ENCODE measurements around the gene SVIL. TPM values are rescaled to one million over a fixed set of nuclear protein-coding genes. Genes with fewer than 3 reads are reported as not detected.
"Not testable (repeated sequence)": the region's sequence is repeated elsewhere in the genome, so short reads cannot be mapped to it uniquely, and the experiment has no call there.

The SVIL gene
- total RNA-seq, 2 donors from 2014 or later, result 6.8 to 18.8 TPM

DNA sequence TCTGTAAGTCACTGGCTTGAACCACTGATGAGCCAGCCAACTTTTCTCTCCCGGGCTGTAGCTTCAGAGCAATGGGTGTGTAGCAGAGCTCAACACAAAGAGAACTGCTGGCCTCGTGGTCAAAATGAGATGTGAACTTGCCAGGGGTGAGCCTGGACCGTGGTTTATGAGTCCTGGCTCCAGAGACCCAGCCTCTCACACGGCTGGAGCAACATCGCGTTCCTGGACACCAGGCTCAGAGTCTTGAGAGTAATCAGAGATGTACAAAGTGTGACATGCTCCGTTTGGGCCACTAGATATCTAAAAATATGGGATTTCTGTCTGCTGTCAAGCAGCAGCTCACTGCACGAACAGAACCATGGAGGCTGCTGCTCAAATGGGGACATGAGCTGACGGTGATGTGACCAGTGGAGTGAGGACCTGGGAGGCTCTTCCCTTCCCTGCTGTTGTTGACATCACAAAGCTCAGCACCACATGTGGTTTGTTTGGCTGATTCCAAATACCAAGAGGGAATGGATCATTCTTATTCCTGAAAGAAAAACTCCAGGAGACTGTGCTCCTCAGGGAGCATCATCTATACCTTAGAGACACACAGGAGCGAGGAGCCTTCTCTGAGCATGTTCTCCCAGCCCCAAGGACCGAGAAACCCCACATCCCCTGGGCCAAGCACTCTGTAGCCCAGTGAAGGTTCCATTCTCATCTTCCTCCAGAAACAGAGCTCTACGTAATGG lies 9.2 kb upstream of the SVIL start:
- Mint-ChIP-seq H3K4me3 (no peak overlapping the region), H3K9me3 (no peaks in the 10 kb centered on the region), H3K4me1 (ENCODE audit: low read depth in 2 of 2) (peaks cover 39 to 45% of the 10 kb centered on the region in 2 donors), H3K27ac (no peak overlapping the region), H3K36me3 (no peaks in the 10 kb centered on the region), H3K27me3 (peaks cover 0 to 6% of the 10 kb centered on the region in 2 donors)
- ATAC-seq, result no peak
- DNase-seq (ENCODE audit: low spot score), result no peak

DNA sequence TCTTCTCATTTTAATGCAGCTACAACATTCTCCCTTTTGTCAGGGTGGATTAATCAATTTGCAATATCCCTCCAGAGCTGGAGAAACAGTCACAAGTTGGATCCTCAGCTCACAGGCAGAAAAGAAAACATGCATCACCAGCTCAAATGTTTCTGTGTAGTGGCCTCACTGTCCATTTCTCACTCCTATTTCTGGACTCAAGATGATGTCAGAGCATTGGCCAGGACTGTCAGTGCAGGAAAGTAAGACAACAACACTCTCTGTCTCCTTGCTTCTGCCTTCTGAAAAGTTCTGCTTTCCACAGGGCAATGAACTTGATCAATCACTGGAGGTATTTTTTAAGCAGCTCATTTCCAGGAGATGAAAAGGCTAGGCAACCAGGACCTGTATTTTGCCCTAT lies 8.2 kb upstream of the SVIL start:
- H3K9me3 Mint-ChIP-seq, result no peaks in the 10 kb centered on the region
- DNase-seq (ENCODE audit: low spot score) (no peak), ATAC-seq (no peak)
- H3K27me3 Mint-ChIP-seq, result peaks cover 0 to 2% of the 10 kb centered on the region in 2 donors
- H3K27ac Mint-ChIP-seq, result no peak overlapping the region
- peaks cover 30 to 39% of the 10 kb centered on the region in 2 donors for H3K4me1 Mint-ChIP-seq (ENCODE audit: low read depth in 2 of 2)
- H3K4me3 Mint-ChIP-seq, result no peak overlapping the region
- H3K36me3 Mint-ChIP-seq, result no peaks in the 10 kb centered on the region

DNA sequence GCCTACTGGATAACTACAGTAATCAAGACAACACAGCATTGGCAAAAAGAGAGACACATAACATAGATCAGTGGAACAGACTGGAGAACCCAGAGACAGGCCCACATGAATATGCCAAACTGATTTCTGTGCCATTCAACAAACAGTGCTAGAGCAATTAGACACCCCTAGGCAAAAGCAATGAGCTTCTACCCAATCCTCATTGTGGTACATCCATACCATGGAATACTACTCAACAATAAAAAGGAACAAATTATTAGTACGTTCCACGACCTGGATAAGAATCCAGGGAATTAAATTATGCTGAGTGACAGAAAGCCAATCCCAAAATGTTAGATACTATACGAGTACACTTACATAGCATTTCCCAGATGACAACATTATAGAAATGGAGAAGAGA lies 2.8 kb upstream of the SVIL start:
- DNase-seq (ENCODE audit: low spot score) (no peak), ATAC-seq (no peak)
- no peaks in the 10 kb centered on the region for H3K9me3 Mint-ChIP-seq
- H3K4me1 Mint-ChIP-seq (ENCODE audit: low read depth in 2 of 2), result peaks cover 45 to 47% of the 10 kb centered on the region in 2 donors
- H3K27me3 Mint-ChIP-seq, result no peaks in the 10 kb centered on the region
- H3K27ac Mint-ChIP-seq, result no peak overlapping the region
- no peaks in the 10 kb centered on the region for H3K36me3 Mint-ChIP-seq
- no peak overlapping the region for H3K4me3 Mint-ChIP-seq

GRCh38 chr10:29636178-29636577 lies 1.4 kb upstream of the SVIL start:
- Mint-ChIP-seq H3K27ac (peak overlapping the region; percentile 35 to 49), H3K4me1 (ENCODE audit: low read depth in 2 of 2) (peaks cover 48 to 49% of the 10 kb centered on the region in 2 donors), H3K9me3 (no peaks in the 10 kb centered on the region), H3K4me3 (peak overlapping the region; percentile 61), H3K27me3 (no peaks in the 10 kb centered on the region), H3K36me3 (no peaks in the 10 kb centered on the region)
- DNase-seq (ENCODE audit: low spot score) (no peak), ATAC-seq (peak in 1 of 2 donors; percentile 47)

- H3K4me3 Mint-ChIP-seq, result peak overlapping the region; percentile 61
- ATAC-seq, result peak in 1 of 2 donors; percentile 37
- peaks cover 0 to 3% of the 10 kb centered on the region in 2 donors for H3K27me3 Mint-ChIP-seq
- H3K4me1 Mint-ChIP-seq (ENCODE audit: low read depth in 2 of 2), result peaks cover 53% of the 10 kb centered on the region in 2 donors
- H3K36me3 Mint-ChIP-seq, result no peaks in the 10 kb centered on the region
- no peaks in the 10 kb centered on the region for H3K9me3 Mint-ChIP-seq
- peak overlapping the region; percentile 35 to 49 for H3K27ac Mint-ChIP-seq
- no peak for DNase-seq (ENCODE audit: low spot score)
Observed at GRCh38 chr10:29635711-29636144, 957 bp upstream of the SVIL start.

DNA sequence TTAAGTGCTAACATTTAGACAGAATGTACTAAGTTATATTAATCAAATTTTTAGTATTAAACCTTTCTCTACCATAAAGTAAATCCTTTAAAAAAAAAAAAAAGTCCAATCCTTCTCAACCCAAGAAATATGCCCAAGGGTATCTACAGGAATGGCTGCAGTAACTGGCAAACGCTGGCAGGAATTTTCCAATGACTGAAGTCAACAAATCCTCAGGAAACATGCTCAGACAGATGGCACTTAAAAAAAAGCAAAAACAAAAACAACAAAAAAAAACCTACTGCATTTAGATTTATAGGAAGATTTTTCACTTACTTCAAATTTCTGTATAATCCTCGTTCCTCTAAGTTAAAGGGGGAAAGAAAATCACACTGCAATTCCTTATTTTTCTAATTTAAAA lies 666 bp downstream of the SVIL start:
- H3K36me3 Mint-ChIP-seq, result no peaks in the 10 kb centered on the region
- ATAC-seq, result no peak
- peaks cover 0 to 3% of the 10 kb centered on the region in 2 donors for H3K27me3 Mint-ChIP-seq
- no peak for DNase-seq (ENCODE audit: low spot score)
- H3K9me3 Mint-ChIP-seq, result no peaks in the 10 kb centered on the region
- H3K4me3 Mint-ChIP-seq, result peak overlapping the region; percentile 82
- peaks cover 48 to 51% of the 10 kb centered on the region in 2 donors for H3K4me1 Mint-ChIP-seq (ENCODE audit: low read depth in 2 of 2)
- peak overlapping the region; percentile 68 to 82 for H3K27ac Mint-ChIP-seq

- no peak for DNase-seq (ENCODE audit: low spot score)
- Mint-ChIP-seq H3K4me1 (ENCODE audit: low read depth in 2 of 2) (peaks cover 43 to 44% of the 10 kb centered on the region in 2 donors), H3K27ac (peak overlapping the region in 1 of 2 donors; percentile 72), H3K4me3 (peak overlapping the region; percentile 13), H3K36me3 (no peaks in the 10 kb centered on the region), H3K27me3 (peaks cover 0 to 6% of the 10 kb centered on the region in 2 donors), H3K9me3 (no peaks in the 10 kb centered on the region)
- ATAC-seq, result no peak
Observed at GRCh38 chr10:29631049-29631339, 3.8 kb downstream of the SVIL start.

- ATAC-seq, result no peak
Observed at GRCh38 chr10:29630205-29631048, 4.3 kb downstream of the SVIL start.

GRCh38 chr10:29628912-29629526 lies 5.8 kb downstream of the SVIL start:
- no peak overlapping the region for H3K4me3 Mint-ChIP-seq
- ATAC-seq (no peak), DNase-seq (ENCODE audit: low spot score) (no peak)
- H3K27ac Mint-ChIP-seq, result no peak overlapping the region
- no peaks in the 10 kb centered on the region for H3K9me3 Mint-ChIP-seq
- H3K36me3 Mint-ChIP-seq, result no peaks in the 10 kb centered on the region
- peaks cover 26 to 28% of the 10 kb centered on the region in 2 donors for H3K4me1 Mint-ChIP-seq (ENCODE audit: low read depth in 2 of 2)
- H3K27me3 Mint-ChIP-seq, result peaks cover 0 to 6% of the 10 kb centered on the region in 2 donors

More at GRCh38 chr10:29630205-29631048, 4.3 kb downstream of the SVIL start:
- peaks cover 37 to 38% of the 10 kb centered on the region in 2 donors for H3K4me1 Mint-ChIP-seq (ENCODE audit: low read depth in 2 of 2)
- peak overlapping the region in 1 of 2 donors; percentile 72 for H3K27ac Mint-ChIP-seq
- H3K36me3 Mint-ChIP-seq, result no peaks in the 10 kb centered on the region
- H3K4me3 Mint-ChIP-seq, result peak overlapping the region; percentile 13
- H3K27me3 Mint-ChIP-seq, result peaks cover 0 to 6% of the 10 kb centered on the region in 2 donors
- H3K9me3 Mint-ChIP-seq, result no peaks in the 10 kb centered on the region
- DNase-seq (ENCODE audit: low spot score), result no peak

DNA sequence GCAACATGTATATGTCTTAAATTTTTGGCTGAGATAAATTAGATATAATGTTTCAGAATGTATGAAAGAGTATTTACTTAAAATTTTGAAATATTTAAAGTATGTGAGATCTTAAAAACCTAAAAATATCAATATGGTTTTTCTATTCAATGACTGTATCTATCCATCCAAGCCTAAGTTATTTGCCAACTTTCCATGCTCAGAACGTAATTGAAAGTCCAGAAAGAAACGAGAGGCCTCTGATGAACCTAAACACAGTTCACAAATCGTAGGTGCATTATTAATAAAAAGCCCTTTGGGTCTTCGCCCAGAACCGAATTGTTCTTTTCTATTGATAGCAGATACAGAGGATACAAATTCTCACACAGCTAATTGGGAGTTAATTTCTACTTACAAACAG lies 6.5 kb downstream of the SVIL start:
- DNase-seq (ENCODE audit: low spot score) (no peak), ATAC-seq (no peak)
- no peaks in the 10 kb centered on the region for H3K36me3 Mint-ChIP-seq
- no peaks in the 10 kb centered on the region for H3K9me3 Mint-ChIP-seq
- H3K27me3 Mint-ChIP-seq, result peaks cover 0 to 6% of the 10 kb centered on the region in 2 donors
- no peak overlapping the region for H3K27ac Mint-ChIP-seq
- H3K4me3 Mint-ChIP-seq, result no peak overlapping the region
- peaks cover 18 to 24% of the 10 kb centered on the region in 2 donors for H3K4me1 Mint-ChIP-seq (ENCODE audit: low read depth in 2 of 2)

- Mint-ChIP-seq H3K27ac (no peak overlapping the region), H3K9me3 (no peaks in the 10 kb centered on the region), H3K36me3 (no peaks in the 10 kb centered on the region), H3K27me3 (peaks cover 0 to 6% of the 10 kb centered on the region in 2 donors), H3K4me1 (ENCODE audit: low read depth in 2 of 2) (peaks cover 11 to 18% of the 10 kb centered on the region in 2 donors), H3K4me3 (no peak overlapping the region)
- DNase-seq (ENCODE audit: low spot score), result no peak
- ATAC-seq, result no peak
Observed at GRCh38 chr10:29627201-29628132, 7.3 kb downstream of the SVIL start.

- not testable (repeated sequence) for H3K27ac Mint-ChIP-seq; DNase-seq (ENCODE audit: low spot score); ATAC-seq; H3K27me3 Mint-ChIP-seq; H3K36me3 Mint-ChIP-seq; H3K9me3 Mint-ChIP-seq; H3K4me3 Mint-ChIP-seq
- H3K4me1 Mint-ChIP-seq (ENCODE audit: low read depth in 2 of 2), result peaks cover 7 to 14% of the 10 kb centered on the region in 2 donors
Observed at GRCh38 chr10:29624357-29624756, 10.4 kb downstream of the SVIL start.

- H3K27ac Mint-ChIP-seq, result peak overlapping the region in 1 of 2 donors; percentile 78
- DNase-seq (ENCODE audit: low spot score) (no peak), ATAC-seq (no peak)
- no peaks in the 10 kb centered on the region for H3K9me3 Mint-ChIP-seq
- H3K4me3 Mint-ChIP-seq, result no peak overlapping the region
- H3K36me3 Mint-ChIP-seq, result no peaks in the 10 kb centered on the region
- peaks cover 0 to 3% of the 10 kb centered on the region in 2 donors for H3K27me3 Mint-ChIP-seq
- peaks cover 13 to 17% of the 10 kb centered on the region in 2 donors for H3K4me1 Mint-ChIP-seq (ENCODE audit: low read depth in 2 of 2)
Observed at GRCh38 chr10:29623797-29624196, 11.0 kb downstream of the SVIL start.

All from natural killer cell treated with Interleukin-12 subunit alpha and Interleukin-12 subunit beta and Interleukin-15 and Interleukin-18, amount 100 ng/mL, for 72 hours (primary cell).